Measurements from ENCODE around the gene LZTR1. TPM values are rescaled to one million over a fixed set of nuclear protein-coding genes. Genes with fewer than 3 reads are reported as not detected.

Gene LZTR1
- total and polyA plus RNA-seq, 2 of the 8 experiments (the other 6 are each of a cell fraction or from before 2014, with no cell fraction given) = 22.3 to 31.0 TPM

DNA sequence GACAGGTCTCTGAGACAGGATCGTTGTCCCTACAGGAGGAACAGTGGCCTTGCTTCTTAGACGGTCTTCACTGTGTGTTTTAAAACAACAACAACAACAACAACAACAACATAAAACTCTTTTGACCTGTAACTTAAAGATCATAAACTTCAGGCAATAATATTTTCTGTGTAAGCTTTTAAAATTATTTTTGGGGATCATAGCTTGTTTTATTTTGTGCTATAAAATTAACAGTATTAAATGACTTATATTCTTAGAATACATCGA lies 28.8 kb upstream of the LZTR1 start (continued):
- TF ChIP-seq, protein P1, sequence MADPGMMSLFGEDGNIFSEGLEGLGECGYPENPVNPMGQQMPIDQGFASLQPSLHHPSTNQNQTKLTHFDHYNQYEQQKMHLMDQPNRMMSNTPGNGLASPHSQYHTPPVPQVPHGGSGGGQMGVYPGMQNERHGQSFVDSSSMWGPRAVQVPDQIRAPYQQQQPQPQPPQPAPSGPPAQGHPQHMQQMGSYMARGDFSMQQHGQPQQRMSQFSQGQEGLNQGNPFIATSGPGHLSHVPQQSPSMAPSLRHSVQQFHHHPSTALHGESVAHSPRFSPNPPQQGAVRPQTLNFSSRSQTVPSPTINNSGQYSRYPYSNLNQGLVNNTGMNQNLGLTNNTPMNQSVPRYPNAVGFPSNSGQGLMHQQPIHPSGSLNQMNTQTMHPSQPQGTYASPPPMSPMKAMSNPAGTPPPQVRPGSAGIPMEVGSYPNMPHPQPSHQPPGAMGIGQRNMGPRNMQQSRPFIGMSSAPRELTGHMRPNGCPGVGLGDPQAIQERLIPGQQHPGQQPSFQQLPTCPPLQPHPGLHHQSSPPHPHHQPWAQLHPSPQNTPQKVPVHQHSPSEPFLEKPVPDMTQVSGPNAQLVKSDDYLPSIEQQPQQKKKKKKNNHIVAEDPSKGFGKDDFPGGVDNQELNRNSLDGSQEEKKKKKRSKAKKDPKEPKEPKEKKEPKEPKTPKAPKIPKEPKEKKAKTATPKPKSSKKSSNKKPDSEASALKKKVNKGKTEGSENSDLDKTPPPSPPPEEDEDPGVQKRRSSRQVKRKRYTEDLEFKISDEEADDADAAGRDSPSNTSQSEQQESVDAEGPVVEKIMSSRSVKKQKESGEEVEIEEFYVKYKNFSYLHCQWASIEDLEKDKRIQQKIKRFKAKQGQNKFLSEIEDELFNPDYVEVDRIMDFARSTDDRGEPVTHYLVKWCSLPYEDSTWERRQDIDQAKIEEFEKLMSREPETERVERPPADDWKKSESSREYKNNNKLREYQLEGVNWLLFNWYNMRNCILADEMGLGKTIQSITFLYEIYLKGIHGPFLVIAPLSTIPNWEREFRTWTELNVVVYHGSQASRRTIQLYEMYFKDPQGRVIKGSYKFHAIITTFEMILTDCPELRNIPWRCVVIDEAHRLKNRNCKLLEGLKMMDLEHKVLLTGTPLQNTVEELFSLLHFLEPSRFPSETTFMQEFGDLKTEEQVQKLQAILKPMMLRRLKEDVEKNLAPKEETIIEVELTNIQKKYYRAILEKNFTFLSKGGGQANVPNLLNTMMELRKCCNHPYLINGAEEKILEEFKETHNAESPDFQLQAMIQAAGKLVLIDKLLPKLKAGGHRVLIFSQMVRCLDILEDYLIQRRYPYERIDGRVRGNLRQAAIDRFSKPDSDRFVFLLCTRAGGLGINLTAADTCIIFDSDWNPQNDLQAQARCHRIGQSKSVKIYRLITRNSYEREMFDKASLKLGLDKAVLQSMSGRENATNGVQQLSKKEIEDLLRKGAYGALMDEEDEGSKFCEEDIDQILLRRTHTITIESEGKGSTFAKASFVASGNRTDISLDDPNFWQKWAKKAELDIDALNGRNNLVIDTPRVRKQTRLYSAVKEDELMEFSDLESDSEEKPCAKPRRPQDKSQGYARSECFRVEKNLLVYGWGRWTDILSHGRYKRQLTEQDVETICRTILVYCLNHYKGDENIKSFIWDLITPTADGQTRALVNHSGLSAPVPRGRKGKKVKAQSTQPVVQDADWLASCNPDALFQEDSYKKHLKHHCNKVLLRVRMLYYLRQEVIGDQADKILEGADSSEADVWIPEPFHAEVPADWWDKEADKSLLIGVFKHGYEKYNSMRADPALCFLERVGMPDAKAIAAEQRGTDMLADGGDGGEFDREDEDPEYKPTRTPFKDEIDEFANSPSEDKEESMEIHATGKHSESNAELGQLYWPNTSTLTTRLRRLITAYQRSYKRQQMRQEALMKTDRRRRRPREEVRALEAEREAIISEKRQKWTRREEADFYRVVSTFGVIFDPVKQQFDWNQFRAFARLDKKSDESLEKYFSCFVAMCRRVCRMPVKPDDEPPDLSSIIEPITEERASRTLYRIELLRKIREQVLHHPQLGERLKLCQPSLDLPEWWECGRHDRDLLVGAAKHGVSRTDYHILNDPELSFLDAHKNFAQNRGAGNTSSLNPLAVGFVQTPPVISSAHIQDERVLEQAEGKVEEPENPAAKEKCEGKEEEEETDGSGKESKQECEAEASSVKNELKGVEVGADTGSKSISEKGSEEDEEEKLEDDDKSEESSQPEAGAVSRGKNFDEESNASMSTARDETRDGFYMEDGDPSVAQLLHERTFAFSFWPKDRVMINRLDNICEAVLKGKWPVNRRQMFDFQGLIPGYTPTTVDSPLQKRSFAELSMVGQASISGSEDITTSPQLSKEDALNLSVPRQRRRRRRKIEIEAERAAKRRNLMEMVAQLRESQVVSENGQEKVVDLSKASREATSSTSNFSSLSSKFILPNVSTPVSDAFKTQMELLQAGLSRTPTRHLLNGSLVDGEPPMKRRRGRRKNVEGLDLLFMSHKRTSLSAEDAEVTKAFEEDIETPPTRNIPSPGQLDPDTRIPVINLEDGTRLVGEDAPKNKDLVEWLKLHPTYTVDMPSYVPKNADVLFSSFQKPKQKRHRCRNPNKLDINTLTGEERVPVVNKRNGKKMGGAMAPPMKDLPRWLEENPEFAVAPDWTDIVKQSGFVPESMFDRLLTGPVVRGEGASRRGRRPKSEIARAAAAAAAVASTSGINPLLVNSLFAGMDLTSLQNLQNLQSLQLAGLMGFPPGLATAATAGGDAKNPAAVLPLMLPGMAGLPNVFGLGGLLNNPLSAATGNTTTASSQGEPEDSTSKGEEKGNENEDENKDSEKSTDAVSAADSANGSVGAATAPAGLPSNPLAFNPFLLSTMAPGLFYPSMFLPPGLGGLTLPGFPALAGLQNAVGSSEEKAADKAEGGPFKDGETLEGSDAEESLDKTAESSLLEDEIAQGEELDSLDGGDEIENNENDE (IDR thresholded peaks at IDR 0.05; ENCODE audit: insufficient replicate concordance, low read length) = no peak
- TF ChIP-seq BCL11A (IDR thresholded peaks at IDR 0.05; ENCODE audit: low read depth in 2 of 2, low read length in 2 of 2) (no peak), ZNF274 (IDR thresholded peaks at IDR 0.05; ENCODE audit: borderline replicate concordance, extremely low read depth, low read length) (no peak), YY1 (IDR thresholded peaks at IDR 0.05; ENCODE audit: low read depth, low read length) (no peak), CBX5 (IDR thresholded peaks at IDR 0.05; ENCODE audit: low read depth, low read length) (no peak), SUZ12 (IDR thresholded peaks at IDR 0.05; ENCODE audit: low read length) (no peak), POLR2AphosphoS5 (IDR thresholded peaks at IDR 0.05; ENCODE audit: low read depth, low read length) (no peak), SRF (IDR thresholded peaks at IDR 0.05; ENCODE audit: low read depth, low read length) (no peak), SAP30 (IDR thresholded peaks at IDR 0.05; ENCODE audit: insufficient read depth, insufficient replicate concordance, low read length) (no peak)
- TF ChIP-seq, protein P2, sequence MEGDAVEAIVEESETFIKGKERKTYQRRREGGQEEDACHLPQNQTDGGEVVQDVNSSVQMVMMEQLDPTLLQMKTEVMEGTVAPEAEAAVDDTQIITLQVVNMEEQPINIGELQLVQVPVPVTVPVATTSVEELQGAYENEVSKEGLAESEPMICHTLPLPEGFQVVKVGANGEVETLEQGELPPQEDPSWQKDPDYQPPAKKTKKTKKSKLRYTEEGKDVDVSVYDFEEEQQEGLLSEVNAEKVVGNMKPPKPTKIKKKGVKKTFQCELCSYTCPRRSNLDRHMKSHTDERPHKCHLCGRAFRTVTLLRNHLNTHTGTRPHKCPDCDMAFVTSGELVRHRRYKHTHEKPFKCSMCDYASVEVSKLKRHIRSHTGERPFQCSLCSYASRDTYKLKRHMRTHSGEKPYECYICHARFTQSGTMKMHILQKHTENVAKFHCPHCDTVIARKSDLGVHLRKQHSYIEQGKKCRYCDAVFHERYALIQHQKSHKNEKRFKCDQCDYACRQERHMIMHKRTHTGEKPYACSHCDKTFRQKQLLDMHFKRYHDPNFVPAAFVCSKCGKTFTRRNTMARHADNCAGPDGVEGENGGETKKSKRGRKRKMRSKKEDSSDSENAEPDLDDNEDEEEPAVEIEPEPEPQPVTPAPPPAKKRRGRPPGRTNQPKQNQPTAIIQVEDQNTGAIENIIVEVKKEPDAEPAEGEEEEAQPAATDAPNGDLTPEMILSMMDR (IDR thresholded peaks at IDR 0.05; ENCODE audit: control extremely low read depth in 1 of 3, insufficient read depth in 1 of 3, low read depth in 1 of 3, low read length in 3 of 3) = no peak
